ENCODE data around the gene TSPY8.
"Not testable (repeated sequence)": the region's sequence is repeated elsewhere in the genome, so short reads cannot be mapped to it uniquely, and the experiment has no call there.

TSPY8 gene

GRCh38 chrY:9357497-9357896 is at the start of gene TSPY8:
Gene TSPY8, plus strand, starts transcription at chrY:9357797. Its CDS starts 46 bp downstream, at chrY:9357843.
- not testable (repeated sequence) for DNase-seq (ENCODE audit: low spot score)

- no peak for DNase-seq (ENCODE audit: low spot score)
- TF ChIP-seq CTCF (IDR thresholded peaks at IDR 0.05; ENCODE audit: extremely low read depth, missing control alignments): no peak
Observed at GRCh38 chrY:9320996-9321395, 36.6 kb upstream of the TSPY8 start.

- not testable (repeated sequence) for DNase-seq (ENCODE audit: low spot score)
Observed at GRCh38 chrY:9337164-9337563, 20.4 kb upstream of the TSPY8 start, which contains the start of gene TSPY4. Gene TSPY4, plus strand, starts transcription at chrY:9337464. Its CDS starts 46 bp downstream, at chrY:9337510.

- not testable (repeated sequence) for DNase-seq (ENCODE audit: low spot score)
Observed at GRCh38 chrY:9396527-9396926, 38.9 kb downstream of the TSPY8 start.

GRCh38 chrY:9398121-9398520 is 40.5 kb downstream of the TSPY8 start, which contains the start of gene TSPY3:
Gene TSPY3, plus strand, starts transcription at chrY:9398421. Its CDS starts 46 bp downstream, at chrY:9398467.
- not testable (repeated sequence) for DNase-seq (ENCODE audit: low spot score)

Data from GM20000 (cell line).